Adrenal gland (tissue), 12 donors: ENCODE results near the gene HAVCR2. TPM values are rescaled to one million over a fixed set of nuclear protein-coding genes. Genes with fewer than 3 reads are reported as not detected.

Experiments
- DNase-seq, 7 donors: peaks; one replicate each; pipeline ENCODE4 v3.0.0-alpha.2; 2019 to 2020
- H3K27ac ChIP-seq, 5 donors: fragments of 200-600 bp; sonication (generic) in 4 of 5; 1 replicate in 3 of 5; 2 replicates in 2 of 5; pipeline versions ENCODE4 v1.5.1 to v1.8.0; 2016 to 2020; ENCODE audit warnings: mild to moderate bottlenecking in 1 of 5
- H3K27me3 ChIP-seq: fragments of 200-600 bp; 2 replicates; pipeline ENCODE4 v1.8.0; 2021
- H3K36me3 ChIP-seq, 2 donors: fragments of 200-600 bp; replicated peaks in 1 of 2; 1 replicate in 1 of 2; 2 replicates in 1 of 2; pipeline versions ENCODE4 v1.5.1 to v1.8.0; 2018 to 2022
- H3K4me1 ChIP-seq, 2 donors: fragments of 200-600 bp; replicated peaks in 1 of 2; 1 replicate in 1 of 2; 2 replicates in 1 of 2; pipeline versions ENCODE4 v1.5.1 to v1.8.0; 2018 to 2021
- H3K4me3 ChIP-seq, 4 donors: fragments of 200-600 bp; sonication (generic) in 3 of 4; one replicate each; pipeline ENCODE4 v1.5.1; 2016 to 2018
- H3K9me3 ChIP-seq, 3 donors: fragments of 200-600 bp; sonication (generic) in 1 of 3; replicated peaks in 1 of 3; 1 replicate in 2 of 3; 2 replicates in 1 of 3; pipeline versions ENCODE4 v1.5.1 to v1.8.0; 2016 to 2021
- CTCF ChIP-seq, 6 experiments: fragments of 450-650 bp in 4 of 6; fragments of 200-600 bp in 2 of 6; sonication (generic) in 1 of 6; IDR thresholded peaks; 1 replicate in 5 of 6; 2 replicates in 1 of 6; pipeline versions ENCODE4 v1.5.1 to v1.8.0; 2016 to 2021; ENCODE audit warnings: antibody characterized with exemption in 6 of 6, mild to moderate bottlenecking in 2 of 6, moderate library complexity in 1 of 6
- POLR2A ChIP-seq, 2 donors: fragments of 450-650 bp; IDR thresholded peaks; one replicate each; pipeline ENCODE4 v1.6.1; 2017; ENCODE audit warnings: antibody characterized with exemption in 2 of 2, mild to moderate bottlenecking in 2 of 2, moderate library complexity in 1 of 2
- WGBS, 4 donors: extraction: QIAGEN DNeasy Blood & Tissue Kit in 2 of 4; methylation state at CpG; one replicate each; pipeline versions ENCODE4 v1.1.5 to v1.1.7; 2013 to 2017; 5-methylcytosine and 5-hydroxymethylcytosine counted together
- intact Hi-C, 2 donors: fragments of 100-400 bp; cut with DNase I; formaldehyde crosslinking; loops; one replicate each; pipeline versions ENCODE4 v1.14.1 to v1.15.0; 2022 to 2023
- polyA plus RNA-seq, 3 donors: library from polyadenylated mRNA; stranded (reverse); fragments of 200-250 nt in 2 of 3; fragments of 350-450 nt in 1 of 3; fragmentation: Illumina TruSeq in 1 of 3; extraction: RNeasy Lipid Tissue Mini Kit (QIAGEN cat#74804) in 1 of 3; gene quantifications; one replicate each; pipeline ENCODE4 v1.2.3, GENCODE V29; 2013 to 2014
- total RNA-seq, 9 donors: library from RNA; depleted of rRNA in 4 of 9; stranded (reverse); fragments of >200 nt in 4 of 9; fragments of 120-200 nt in 1 of 9; fragmentation: NEBNext Ultra II Directional in 1 of 9; extraction: Animal tissue kit (Norgen Biotek cat#: 25700) in 1 of 9; gene quantifications; one replicate each; pipeline versions ENCODE4 v1.1.0 to v1.2.4, GENCODE V29; 2013 to 2023
- donor health status: healthy with polysubstance abuse.
- donor health status: Bipolar disorder and iron deficiency.
- donor health status: DM: yes; HTN: yes; CAD: no.
- donor health status: DM: no; HTN: no; CAD: no.
- donor health status: DM: no; HTN: no; CAD: no.
- donor health status: DM: yes; HTN: yes; CAD: no.

Gene HAVCR2
- total and polyA plus RNA-seq, 12 donors, result 2.4 to 48.6 (median 11.8) TPM

GRCh38 chr5:157046041-157046440, 62.8 kb downstream of the HAVCR2 start:
- no peaks in the 10 kb centered on the region for H3K27me3 ChIP-seq
- DNase-seq, result peak; percentile 78 to 89 (median 83)
- H3K27ac ChIP-seq, result peak overlapping the region in 1 of 5 donors; percentile 44
- WGBS, 4 donors, result 42 to 67% (median 56%) methylated on average over 3 of the region's 3 CpGs
- H3K9me3 ChIP-seq, result no peaks in the 10 kb centered on the region
- no peaks in the 10 kb centered on the region for H3K4me1 ChIP-seq
- peak in 3 of 6 experiments; percentile 12 to 40 (median 14) for TF ChIP-seq CTCF (IDR thresholded peaks at IDR 0.05)
- no peak for TF ChIP-seq POLR2A (IDR thresholded peaks at IDR 0.05)
- no peaks in the 10 kb centered on the region for H3K36me3 ChIP-seq
- intact Hi-C loops, result no loop called here
- no peak overlapping the region for H3K4me3 ChIP-seq

GRCh38 chr5:157045601-157046000, 63.2 kb downstream of the HAVCR2 start:
- Histone ChIP-seq H3K4me1 (no peaks in the 10 kb centered on the region), H3K36me3 (no peaks in the 10 kb centered on the region), H3K4me3 (no peak overlapping the region), H3K27ac (peak overlapping the region in 1 of 5 donors; percentile 44), H3K9me3 (no peaks in the 10 kb centered on the region), H3K27me3 (no peaks in the 10 kb centered on the region)
- intact Hi-C loops, result no loop called here
- DNase-seq, result no peak
- 59 to 84% (median 74%) methylated on average over 3 of the region's 3 CpGs for WGBS, 4 donors
- no peak for TF ChIP-seq POLR2A (IDR thresholded peaks at IDR 0.05)
- no peak for TF ChIP-seq CTCF (IDR thresholded peaks at IDR 0.05)

- no peak for DNase-seq
- Histone ChIP-seq H3K27ac (no peak overlapping the region), H3K36me3 (no peaks in the 10 kb centered on the region), H3K27me3 (no peaks in the 10 kb centered on the region), H3K4me3 (no peak overlapping the region), H3K9me3 (no peaks in the 10 kb centered on the region), H3K4me1 (no peaks in the 10 kb centered on the region)
- intact Hi-C loops, result no loop called here
- WGBS, 4 donors, result 87 to 95% (median 91%) methylated on average over 5 of the region's 5 CpGs
- no peak for TF ChIP-seq POLR2A (IDR thresholded peaks at IDR 0.05)
- no peak for TF ChIP-seq CTCF (IDR thresholded peaks at IDR 0.05)
These were observed 70.2 kb downstream of the HAVCR2 start for GRCh38 chr5:157038568-157039187.

Other genes starting within 250 kb of the HAVCR2 start
- 1 to 10 TPM in 2 of 9 donors, under 1 TPM in 3, not detected in 4; 0.21 to 2.3 (median 0.86) TPM for gene TIMD4, start 145.8 kb downstream of the HAVCR2 start, total RNA-seq
- gene TIMD4, start 145.8 kb downstream of the HAVCR2 start, polyA plus RNA-seq, result under 1 TPM in 2 of 3 donors, not detected in 1; 0.10 to 0.24 TPM
- under 1 TPM in 1 of 9 donors, not detected in 8; 0.33 TPM for gene HAVCR1, start 49.9 kb downstream of the HAVCR2 start, total RNA-seq
- under 1 TPM in 1 of 3 donors, not detected in 2; 0.07 TPM for gene HAVCR1, start 49.9 kb downstream of the HAVCR2 start, polyA plus RNA-seq
- 10 to 100 TPM in 8 of 9 donors, 1 to 10 TPM in 1; 9.5 to 45.3 (median 17.2) TPM for gene MED7, start 33.8 kb upstream of the HAVCR2 start, total RNA-seq
- gene MED7, start 33.8 kb upstream of the HAVCR2 start, polyA plus RNA-seq, result 10 to 100 TPM; 16.3 to 42.4 (median 19.6) TPM
- not detected for gene GARIN3, start 57.2 kb upstream of the HAVCR2 start, total RNA-seq
- gene GARIN3, start 57.2 kb upstream of the HAVCR2 start, polyA plus RNA-seq, result not detected
- 1 to 10 TPM in 4 of 9 donors, under 1 TPM in 4, not detected in 1; 0.22 to 2.7 (median 1.3) TPM for gene ITK, start 71.8 kb upstream of the HAVCR2 start, total RNA-seq
- under 1 TPM; 0.54 to 0.92 (median 0.88) TPM for gene ITK, start 71.8 kb upstream of the HAVCR2 start, polyA plus RNA-seq
- 100 to 1,000 TPM in 1 of 9 donors, 10 to 100 TPM in 8; 24.8 to 123 (median 56.4) TPM for gene CYFIP2, start 157.1 kb upstream of the HAVCR2 start, total RNA-seq
- 10 to 100 TPM; 32.6 to 63.6 (median 45.0) TPM for gene CYFIP2, start 157.1 kb upstream of the HAVCR2 start, polyA plus RNA-seq